ENCODE measurements around the gene DCXR.

The DCXR gene

DNA sequence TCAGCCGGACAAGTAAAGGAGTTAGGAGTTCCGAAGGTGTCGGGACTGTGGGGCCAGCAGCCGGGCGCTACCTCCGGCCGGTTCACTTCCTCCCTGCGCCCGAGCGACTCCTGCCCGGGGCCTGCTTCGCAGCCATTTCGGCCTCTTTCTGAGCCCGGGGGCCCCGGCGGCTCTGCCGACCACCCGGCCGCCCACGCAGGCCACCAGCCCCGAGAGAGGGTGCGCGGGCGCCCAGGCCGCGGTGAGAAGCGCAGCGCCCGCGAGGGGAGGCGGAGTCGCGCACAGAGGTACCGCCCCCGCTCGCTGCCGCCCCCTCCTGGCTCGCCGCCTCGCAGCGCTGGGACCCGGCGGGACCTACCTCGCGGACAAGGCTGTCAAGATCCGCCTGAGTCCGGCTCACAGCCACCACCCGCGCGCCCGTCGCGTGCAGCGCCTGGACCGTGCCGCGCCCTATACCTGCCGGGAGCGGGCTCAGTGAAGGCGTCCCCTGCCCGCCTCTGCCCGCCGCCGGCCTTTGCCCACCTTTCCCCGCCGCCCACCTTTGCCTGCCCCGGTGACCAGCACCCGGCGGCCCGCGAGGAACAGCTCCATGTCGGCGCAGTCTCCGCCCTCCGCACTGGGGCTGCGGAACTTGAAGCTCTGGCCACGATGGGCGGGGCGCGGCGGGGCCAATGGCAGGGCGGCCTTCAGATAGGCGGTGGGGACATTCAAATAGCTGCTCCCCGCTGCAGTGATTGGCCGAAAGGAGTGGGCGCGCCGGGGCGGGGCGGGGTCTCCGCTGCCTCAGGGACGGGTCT is at the start of gene DCXR (continued):
- no peak for TF ChIP-seq TCF7L2 (IDR thresholded peaks at IDR 0.05; ENCODE audit: borderline replicate concordance, low read depth, low read length)
- TF ChIP-seq, protein P1, sequence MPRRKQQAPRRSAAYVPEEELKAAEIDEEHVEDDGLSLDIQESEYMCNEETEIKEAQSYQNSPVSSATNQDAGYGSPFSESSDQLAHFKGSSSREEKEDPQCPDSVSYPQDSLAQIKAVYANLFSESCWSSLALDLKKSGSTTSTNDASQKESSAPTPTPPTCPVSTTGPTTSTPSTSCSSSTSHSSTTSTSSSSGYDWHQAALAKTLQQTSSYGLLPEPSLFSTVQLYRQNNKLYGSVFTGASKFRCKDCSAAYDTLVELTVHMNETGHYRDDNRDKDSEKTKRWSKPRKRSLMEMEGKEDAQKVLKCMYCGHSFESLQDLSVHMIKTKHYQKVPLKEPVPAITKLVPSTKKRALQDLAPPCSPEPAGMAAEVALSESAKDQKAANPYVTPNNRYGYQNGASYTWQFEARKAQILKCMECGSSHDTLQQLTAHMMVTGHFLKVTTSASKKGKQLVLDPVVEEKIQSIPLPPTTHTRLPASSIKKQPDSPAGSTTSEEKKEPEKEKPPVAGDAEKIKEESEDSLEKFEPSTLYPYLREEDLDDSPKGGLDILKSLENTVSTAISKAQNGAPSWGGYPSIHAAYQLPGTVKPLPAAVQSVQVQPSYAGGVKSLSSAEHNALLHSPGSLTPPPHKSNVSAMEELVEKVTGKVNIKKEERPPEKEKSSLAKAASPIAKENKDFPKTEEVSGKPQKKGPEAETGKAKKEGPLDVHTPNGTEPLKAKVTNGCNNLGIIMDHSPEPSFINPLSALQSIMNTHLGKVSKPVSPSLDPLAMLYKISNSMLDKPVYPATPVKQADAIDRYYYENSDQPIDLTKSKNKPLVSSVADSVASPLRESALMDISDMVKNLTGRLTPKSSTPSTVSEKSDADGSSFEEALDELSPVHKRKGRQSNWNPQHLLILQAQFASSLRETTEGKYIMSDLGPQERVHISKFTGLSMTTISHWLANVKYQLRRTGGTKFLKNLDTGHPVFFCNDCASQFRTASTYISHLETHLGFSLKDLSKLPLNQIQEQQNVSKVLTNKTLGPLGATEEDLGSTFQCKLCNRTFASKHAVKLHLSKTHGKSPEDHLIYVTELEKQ (tag by site-specific recombination; IDR thresholded peaks at IDR 0.05; ENCODE audit: borderline replicate concordance), result no peak
- TF ChIP-seq SETDB1 (IDR thresholded peaks at IDR 0.05; ENCODE audit: insufficient read length, low read length), result no peak
- no peak for TF ChIP-seq ZNF776 (tag by site-specific recombination; IDR thresholded peaks at IDR 0.05; ENCODE audit: borderline replicate concordance)
- peak; percentile 62; the same call in 1 of the 2 replicates for TF ChIP-seq ZNF629 (tag by site-specific recombination; IDR thresholded peaks at IDR 0.05)
- TF ChIP-seq ZNF626 (tag by site-specific recombination; IDR thresholded peaks at IDR 0.05), result no peak
- no peak for TF ChIP-seq ZNF521 (tag by site-specific recombination; IDR thresholded peaks at IDR 0.05)
- no peak for TF ChIP-seq ZNF350 (tag by site-specific recombination; IDR thresholded peaks at IDR 0.05)
- peak; percentile 96 for TF ChIP-seq BCL11A (tag by site-specific recombination; IDR thresholded peaks at IDR 0.05; ENCODE audit: low read depth)
- TF ChIP-seq HOXA7 (CRISPR knock-in tag; IDR thresholded peaks at IDR 0.05; ENCODE audit: borderline replicate concordance), result no peak
- peak; percentile 91 for TF ChIP-seq SP7 (tag by site-specific recombination; IDR thresholded peaks at IDR 0.05)
- TF ChIP-seq ZSCAN30 (tag by site-specific recombination; IDR thresholded peaks at IDR 0.05), result peak; percentile 80
- no peak for TF ChIP-seq ZNF501 (tag by site-specific recombination; IDR thresholded peaks at IDR 0.05)
- 0 out of 2 replicates have a peak, but pooled peaks have one; percentile 25 for TF ChIP-seq ZNF677 (tag by site-specific recombination; IDR thresholded peaks at IDR 0.05)
- peak; percentile 89 for TF ChIP-seq ZNF2 (tag by site-specific recombination; IDR thresholded peaks at IDR 0.05)
- peak; percentile 92 for TF ChIP-seq SP3 (tag by site-specific recombination; IDR thresholded peaks at IDR 0.05)
- no peak for TF ChIP-seq ZNF792 (tag by site-specific recombination; IDR thresholded peaks at IDR 0.05)
- TF ChIP-seq, protein P2, sequence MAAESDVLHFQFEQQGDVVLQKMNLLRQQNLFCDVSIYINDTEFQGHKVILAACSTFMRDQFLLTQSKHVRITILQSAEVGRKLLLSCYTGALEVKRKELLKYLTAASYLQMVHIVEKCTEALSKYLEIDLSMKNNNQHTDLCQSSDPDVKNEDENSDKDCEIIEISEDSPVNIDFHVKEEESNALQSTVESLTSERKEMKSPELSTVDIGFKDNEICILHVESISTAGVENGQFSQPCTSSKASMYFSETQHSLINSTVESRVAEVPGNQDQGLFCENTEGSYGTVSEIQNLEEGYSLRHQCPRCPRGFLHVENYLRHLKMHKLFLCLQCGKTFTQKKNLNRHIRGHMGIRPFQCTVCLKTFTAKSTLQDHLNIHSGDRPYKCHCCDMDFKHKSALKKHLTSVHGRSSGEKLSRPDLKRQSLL (tag by site-specific recombination; IDR thresholded peaks at IDR 0.05), result peak; percentile 86
- no peak for TF ChIP-seq ZNF138 (tag by site-specific recombination; IDR thresholded peaks at IDR 0.05; ENCODE audit: borderline replicate concordance)
- TF ChIP-seq, protein P3, sequence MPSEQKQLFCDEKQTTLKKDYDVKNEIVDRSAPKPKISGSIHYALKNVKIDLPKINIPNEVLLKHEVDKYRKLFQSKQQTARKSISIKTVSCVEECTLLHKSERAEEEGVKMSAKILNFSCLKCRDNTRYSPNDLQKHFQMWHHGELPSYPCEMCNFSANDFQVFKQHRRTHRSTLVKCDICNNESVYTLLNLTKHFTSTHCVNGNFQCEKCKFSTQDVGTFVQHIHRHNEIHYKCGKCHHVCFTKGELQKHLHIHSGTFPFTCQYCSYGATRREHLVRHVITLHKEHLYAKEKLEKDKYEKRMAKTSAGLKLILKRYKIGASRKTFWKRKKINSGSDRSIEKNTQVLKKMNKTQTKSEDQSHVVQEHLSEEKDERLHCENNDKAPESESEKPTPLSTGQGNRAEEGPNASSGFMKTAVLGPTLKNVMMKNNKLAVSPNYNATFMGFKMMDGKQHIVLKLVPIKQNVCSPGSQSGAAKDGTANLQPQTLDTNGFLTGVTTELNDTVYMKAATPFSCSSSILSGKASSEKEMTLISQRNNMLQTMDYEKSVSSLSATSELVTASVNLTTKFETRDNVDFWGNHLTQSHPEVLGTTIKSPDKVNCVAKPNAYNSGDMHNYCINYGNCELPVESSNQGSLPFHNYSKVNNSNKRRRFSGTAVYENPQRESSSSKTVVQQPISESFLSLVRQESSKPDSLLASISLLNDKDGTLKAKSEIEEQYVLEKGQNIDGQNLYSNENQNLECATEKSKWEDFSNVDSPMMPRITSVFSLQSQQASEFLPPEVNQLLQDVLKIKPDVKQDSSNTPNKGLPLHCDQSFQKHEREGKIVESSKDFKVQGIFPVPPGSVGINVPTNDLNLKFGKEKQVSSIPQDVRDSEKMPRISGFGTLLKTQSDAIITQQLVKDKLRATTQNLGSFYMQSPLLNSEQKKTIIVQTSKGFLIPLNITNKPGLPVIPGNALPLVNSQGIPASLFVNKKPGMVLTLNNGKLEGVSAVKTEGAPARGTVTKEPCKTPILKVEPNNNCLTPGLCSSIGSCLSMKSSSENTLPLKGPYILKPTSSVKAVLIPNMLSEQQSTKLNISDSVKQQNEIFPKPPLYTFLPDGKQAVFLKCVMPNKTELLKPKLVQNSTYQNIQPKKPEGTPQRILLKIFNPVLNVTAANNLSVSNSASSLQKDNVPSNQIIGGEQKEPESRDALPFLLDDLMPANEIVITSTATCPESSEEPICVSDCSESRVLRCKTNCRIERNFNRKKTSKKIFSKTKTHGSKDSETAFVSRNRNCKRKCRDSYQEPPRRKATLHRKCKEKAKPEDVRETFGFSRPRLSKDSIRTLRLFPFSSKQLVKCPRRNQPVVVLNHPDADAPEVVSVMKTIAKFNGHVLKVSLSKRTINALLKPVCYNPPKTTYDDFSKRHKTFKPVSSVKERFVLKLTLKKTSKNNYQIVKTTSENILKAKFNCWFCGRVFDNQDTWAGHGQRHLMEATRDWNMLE (tag by site-specific recombination; conservative IDR thresholded peaks at IDR 0.05; ENCODE audit: low read depth), result no peak
- TF ChIP-seq KLF8 (tag by site-specific recombination; IDR thresholded peaks at IDR 0.05), result peak; percentile 94; the same call in 1 of the 2 replicates
- TF ChIP-seq ZNF10 (tag by site-specific recombination; IDR thresholded peaks at IDR 0.05), result no peak
- TF ChIP-seq OSR2 (tag by site-specific recombination; IDR thresholded peaks at IDR 0.05), result peak; percentile 15; the same call in 1 of the 2 replicates
- TF ChIP-seq GLIS1 (tag by site-specific recombination; IDR thresholded peaks at IDR 0.05), result peak; percentile 69
- no peak for TF ChIP-seq ZNF19 (tag by site-specific recombination; IDR thresholded peaks at IDR 0.05; ENCODE audit: low read depth)
- TF ChIP-seq, protein P4, sequence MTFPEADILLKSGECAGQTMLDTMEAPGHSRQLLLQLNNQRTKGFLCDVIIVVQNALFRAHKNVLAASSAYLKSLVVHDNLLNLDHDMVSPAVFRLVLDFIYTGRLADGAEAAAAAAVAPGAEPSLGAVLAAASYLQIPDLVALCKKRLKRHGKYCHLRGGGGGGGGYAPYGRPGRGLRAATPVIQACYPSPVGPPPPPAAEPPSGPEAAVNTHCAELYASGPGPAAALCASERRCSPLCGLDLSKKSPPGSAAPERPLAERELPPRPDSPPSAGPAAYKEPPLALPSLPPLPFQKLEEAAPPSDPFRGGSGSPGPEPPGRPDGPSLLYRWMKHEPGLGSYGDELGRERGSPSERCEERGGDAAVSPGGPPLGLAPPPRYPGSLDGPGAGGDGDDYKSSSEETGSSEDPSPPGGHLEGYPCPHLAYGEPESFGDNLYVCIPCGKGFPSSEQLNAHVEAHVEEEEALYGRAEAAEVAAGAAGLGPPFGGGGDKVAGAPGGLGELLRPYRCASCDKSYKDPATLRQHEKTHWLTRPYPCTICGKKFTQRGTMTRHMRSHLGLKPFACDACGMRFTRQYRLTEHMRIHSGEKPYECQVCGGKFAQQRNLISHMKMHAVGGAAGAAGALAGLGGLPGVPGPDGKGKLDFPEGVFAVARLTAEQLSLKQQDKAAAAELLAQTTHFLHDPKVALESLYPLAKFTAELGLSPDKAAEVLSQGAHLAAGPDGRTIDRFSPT (tag by site-specific recombination; IDR thresholded peaks at IDR 0.05), result peak; percentile 91
- no peak for TF ChIP-seq ZNF202 (tag by site-specific recombination; IDR thresholded peaks at IDR 0.05; ENCODE audit: borderline replicate concordance)
- TF ChIP-seq ZNF146 (tag by site-specific recombination; IDR thresholded peaks at IDR 0.05), result no peak; the same call in 1 of the 2 replicates
